H1 (cell line): Measurements from ENCODE around the gene KLHDC7B. TPM values are rescaled to one million over a fixed set of nuclear protein-coding genes. Genes with fewer than 3 reads are reported as not detected.
A peak's percentile ranks its signal among the peaks of the same experiment; 100 is the strongest.

Experiments used
- polyA plus RNA-seq, 7 experiments: library from polyadenylated mRNA; depleted of rRNA in 3 of 7; stranded (reverse) in 5 of 7; unstranded in 2 of 7; fragments of >200 nt in 5 of 7; fragments of 200-250 nt in 2 of 7; gene quantifications; 1 replicate in 5 of 7; 2 replicates in 1 of 7; 4 replicates in 1 of 7; pipeline versions ENCODE4 v1.2.1 to v1.2.3, GENCODE V29; 2011 to 2013; ENCODE audit warnings: missing spikeins in 2 of 7, mixed read lengths in 2 of 7
- total RNA-seq: library from RNA; stranded (reverse); fragmentation: NEBNext Ultra II Directional; extraction: Animal tissue kit (Norgen Biotek cat#: 25700); gene quantifications from 2 replicates; pipeline ENCODE4 v1.2.1, GENCODE V29; 2021
- TF ChIP-seq, protein P1 (sequence below), 3 experiments: IDR thresholded peaks; 1 replicate in 2 of 3; 2 replicates in 1 of 3; pipeline versions ENCODE4 v1.5.1 to v1.6.1; 2011; ENCODE audit warnings: low read length in 3 of 3, mild to moderate bottlenecking in 3 of 3, inconsistent platforms in 2 of 3, low read depth in 1 of 3, moderate library complexity in 1 of 3; ENCODE audit not compliant: insufficient read depth in 1 of 3; ENCODE audit errors: control extremely low read depth in 1 of 3

KLHDC7B gene
- total and polyA plus RNA-seq, 2 of the 8 experiments (the other 6 are each of a cell fraction or from before 2014, with no cell fraction given) = not detected

DNA sequence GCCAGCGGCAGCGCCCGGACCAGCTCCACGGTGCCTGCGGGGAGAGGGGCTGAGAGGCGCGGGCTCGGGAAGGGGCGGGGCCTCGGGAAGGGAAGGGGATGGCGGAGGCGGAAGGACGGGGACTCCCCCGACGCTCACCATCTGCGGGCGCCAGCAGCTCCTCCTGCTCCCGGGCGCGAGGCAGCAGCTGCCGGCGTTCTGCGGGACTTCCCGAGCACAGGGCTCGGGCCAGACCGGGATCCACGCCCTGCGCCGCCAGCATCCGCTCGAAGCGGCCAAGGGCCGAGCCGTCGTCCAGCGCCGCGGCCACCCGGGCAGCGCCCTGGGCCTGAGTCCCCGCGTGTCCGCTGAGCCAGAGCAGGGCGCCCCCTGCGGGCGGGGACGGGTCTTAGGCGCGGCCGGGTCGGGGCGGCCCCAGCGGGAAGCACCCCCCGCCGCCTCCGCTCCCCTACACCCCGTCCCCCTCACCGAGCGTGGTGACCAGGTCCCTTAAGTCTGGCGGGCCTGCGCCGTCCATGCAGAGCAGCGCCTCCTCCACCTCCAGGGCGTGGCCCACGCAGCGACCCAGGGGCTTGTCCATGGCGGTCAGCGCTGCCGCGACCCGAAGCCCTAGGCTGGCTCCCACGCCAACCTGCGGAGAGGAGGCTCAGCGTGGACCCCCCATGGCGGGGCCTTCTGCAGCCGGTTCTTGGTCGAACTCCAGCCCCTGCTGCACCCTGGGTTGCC lies 19.4 kb upstream of the KLHDC7B start (continued):
- TF ChIP-seq, protein P1, sequence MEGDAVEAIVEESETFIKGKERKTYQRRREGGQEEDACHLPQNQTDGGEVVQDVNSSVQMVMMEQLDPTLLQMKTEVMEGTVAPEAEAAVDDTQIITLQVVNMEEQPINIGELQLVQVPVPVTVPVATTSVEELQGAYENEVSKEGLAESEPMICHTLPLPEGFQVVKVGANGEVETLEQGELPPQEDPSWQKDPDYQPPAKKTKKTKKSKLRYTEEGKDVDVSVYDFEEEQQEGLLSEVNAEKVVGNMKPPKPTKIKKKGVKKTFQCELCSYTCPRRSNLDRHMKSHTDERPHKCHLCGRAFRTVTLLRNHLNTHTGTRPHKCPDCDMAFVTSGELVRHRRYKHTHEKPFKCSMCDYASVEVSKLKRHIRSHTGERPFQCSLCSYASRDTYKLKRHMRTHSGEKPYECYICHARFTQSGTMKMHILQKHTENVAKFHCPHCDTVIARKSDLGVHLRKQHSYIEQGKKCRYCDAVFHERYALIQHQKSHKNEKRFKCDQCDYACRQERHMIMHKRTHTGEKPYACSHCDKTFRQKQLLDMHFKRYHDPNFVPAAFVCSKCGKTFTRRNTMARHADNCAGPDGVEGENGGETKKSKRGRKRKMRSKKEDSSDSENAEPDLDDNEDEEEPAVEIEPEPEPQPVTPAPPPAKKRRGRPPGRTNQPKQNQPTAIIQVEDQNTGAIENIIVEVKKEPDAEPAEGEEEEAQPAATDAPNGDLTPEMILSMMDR (IDR thresholded peaks at IDR 0.05; ENCODE audit: control extremely low read depth in 1 of 3, insufficient read depth in 1 of 3, low read depth in 1 of 3, low read length in 3 of 3) = peak; percentile 18 to 50 (median 27); a peak in 3 of 4 replicates
